Erythroblast (primary cell): ENCODE measurements around the gene CES1.

Experiments
- GATA1 ChIP-seq: IDR thresholded peaks from 2 replicates; pipeline ENCODE4 v1.6.1; 2011; ENCODE audit warnings: low read depth, mild to moderate bottlenecking, control low read depth, low read length, moderate library complexity
- POLR2A ChIP-seq: IDR thresholded peaks from 2 replicates; pipeline ENCODE4 v1.6.1; 2011; ENCODE audit warnings: mild to moderate bottlenecking, low read length

DNA sequence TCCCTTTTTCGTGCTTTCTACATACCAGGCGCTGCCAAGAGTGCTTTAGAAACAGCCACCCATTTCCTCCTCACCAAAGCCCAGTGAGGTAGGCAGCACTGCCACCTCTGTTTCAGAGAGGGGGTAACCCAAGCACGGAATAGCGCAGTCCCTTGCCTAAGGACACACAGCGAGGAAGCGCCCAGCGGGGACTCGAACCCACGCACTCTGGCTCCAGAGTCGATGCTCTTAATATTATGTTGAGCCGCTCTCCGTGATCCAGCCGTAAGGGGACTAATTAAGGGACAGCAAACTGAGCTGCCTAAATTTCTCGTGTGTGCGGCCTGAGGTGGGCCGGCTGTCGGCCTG is 497 bp downstream of the CES1 start:
- TF ChIP-seq POLR2A = no peak
- TF ChIP-seq GATA1 = no peak
